Neural cell (in vitro differentiated cells): ENCODE results near the gene DCUN1D2.

ENCODE experiments used
- CTCF ChIP-seq: fragments of 450-650 bp; IDR thresholded peaks from 2 replicates; pipeline ENCODE4 v1.5.1; 2014; ENCODE audit warnings: antibody characterized with exemption, mild to moderate bottlenecking, moderate library complexity; ENCODE audit not compliant: poor library complexity, severe bottlenecking
- EZH2 ChIP-seq: fragments of 200-600, 300-800 bp; shearing (Covaris generic), sonication (generic); IDR thresholded peaks from 2 replicates; pipeline ENCODE4 v1.6.1; 2014; ENCODE audit warnings: antibody characterized with exemption, low read length, borderline replicate concordance, mild to moderate bottlenecking; ENCODE audit not compliant: insufficient read depth, poor library complexity, severe bottlenecking
- POLR2AphosphoS5 ChIP-seq: IDR thresholded peaks from 2 replicates; pipeline ENCODE4 v1.6.1; 2012
- RAD21 ChIP-seq: fragments of 450-650 bp; conservative IDR thresholded peaks from 2 replicates; pipeline ENCODE4 v1.6.1; 2014; ENCODE audit warnings: antibody characterized with exemption, mild to moderate bottlenecking, moderate library complexity
- REST ChIP-seq: IDR thresholded peaks from 2 replicates; pipeline ENCODE4 v1.6.1; 2012; ENCODE audit warnings: borderline replicate concordance
- SMC3 ChIP-seq: fragments of 450-650 bp; conservative IDR thresholded peaks from 2 replicates; pipeline ENCODE4 v1.6.1; 2014; ENCODE audit warnings: antibody characterized with exemption, mild to moderate bottlenecking, moderate library complexity; ENCODE audit not compliant: poor library complexity
- TAF1 ChIP-seq: IDR thresholded peaks from 2 replicates; pipeline ENCODE4 v1.6.1; 2012; ENCODE audit warnings: low read depth

- no peak for TF ChIP-seq CTCF
- TF ChIP-seq EZH2: no peak
- TF ChIP-seq RAD21: no peak
- TF ChIP-seq POLR2AphosphoS5: no peak
- no peak for TF ChIP-seq REST
- TF ChIP-seq SMC3: no peak
- no peak for TF ChIP-seq TAF1
These were observed 5.1 kb upstream of the DCUN1D2 start for GRCh38 chr13:113495494-113496210.
